Fibroblast of peridontal ligament (primary cell): Measurements from ENCODE around the gene NSD1.
"Not testable (repeated sequence)": the region's sequence is repeated elsewhere in the genome, so short reads cannot be mapped to it uniquely, and the experiment has no call there.

Experiments
- DNase-seq: peaks from one replicate; pipeline ENCODE4 v3.0.0-alpha.2; 2010; ENCODE audit errors: extremely low read depth

Gene NSD1

DNA sequence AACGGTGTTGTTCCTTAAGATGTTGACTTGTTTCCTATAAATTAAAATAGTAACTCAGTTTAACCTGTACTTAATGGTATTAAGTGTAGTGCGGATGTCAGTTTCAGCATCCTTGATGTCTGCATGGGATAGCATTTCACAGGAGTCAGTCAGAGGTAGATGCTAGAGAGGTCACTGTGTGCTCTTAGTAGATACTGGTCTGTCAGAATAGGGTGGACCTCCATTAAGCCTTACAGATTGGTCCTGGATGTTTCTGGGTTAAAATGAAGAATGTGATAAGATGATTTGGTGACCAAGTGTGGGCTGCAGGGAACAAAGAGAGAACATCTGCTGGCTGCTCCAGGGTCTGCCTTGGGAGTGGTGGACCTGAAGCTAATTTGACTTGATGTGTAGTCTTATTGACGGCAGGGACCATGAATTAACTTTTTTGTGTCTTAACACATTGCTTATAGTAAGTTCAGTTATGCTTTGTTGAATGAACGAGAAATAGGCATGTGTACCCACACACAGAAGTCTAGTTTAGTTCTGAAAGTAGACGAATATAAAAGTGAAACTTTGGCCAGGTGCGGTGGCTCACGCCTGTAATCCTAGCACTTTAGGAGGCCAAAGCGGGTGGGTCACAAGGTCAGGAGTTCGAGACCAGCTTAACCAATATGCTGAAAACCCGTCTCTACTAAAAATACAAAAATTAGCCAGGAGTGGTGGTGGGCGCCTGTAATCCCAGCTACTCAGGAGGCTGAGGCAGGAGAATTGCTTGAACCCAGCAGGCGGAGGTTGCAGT is 157.4 kb downstream of the NSD1 start:
- no peak for DNase-seq

GRCh38 chr5:177291735-177292134 is 158.2 kb downstream of the NSD1 start:
- DNase-seq, result no peak

DNA sequence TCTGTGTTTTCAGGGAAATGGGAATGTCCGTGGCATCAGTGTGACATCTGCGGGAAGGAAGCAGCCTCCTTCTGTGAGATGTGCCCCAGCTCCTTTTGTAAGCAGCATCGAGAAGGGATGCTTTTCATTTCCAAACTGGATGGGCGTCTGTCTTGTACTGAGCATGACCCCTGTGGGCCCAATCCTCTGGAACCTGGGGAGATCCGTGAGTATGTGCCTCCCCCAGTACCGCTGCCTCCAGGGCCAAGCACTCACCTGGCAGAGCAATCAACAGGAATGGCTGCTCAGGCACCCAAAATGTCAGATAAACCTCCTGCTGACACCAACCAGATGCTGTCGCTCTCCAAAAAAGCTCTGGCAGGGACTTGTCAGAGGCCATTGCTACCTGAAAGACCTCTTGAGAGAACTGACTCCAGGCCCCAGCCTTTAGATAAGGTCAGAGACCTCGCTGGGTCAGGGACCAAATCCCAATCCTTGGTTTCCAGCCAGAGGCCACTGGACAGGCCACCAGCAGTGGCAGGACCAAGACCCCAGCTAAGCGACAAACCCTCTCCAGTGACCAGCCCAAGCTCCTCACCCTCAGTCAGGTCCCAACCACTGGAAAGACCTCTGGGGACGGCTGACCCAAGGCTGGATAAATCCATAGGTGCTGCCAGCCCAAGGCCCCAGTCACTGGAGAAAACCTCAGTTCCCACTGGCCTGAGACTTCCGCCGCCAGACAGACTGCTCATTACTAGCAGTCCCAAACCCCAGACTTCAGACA is 160.4 kb downstream of the NSD1 start:
- DNase-seq, result no peak

- DNase-seq, result no peak
Observed at GRCh38 chr5:177294632-177295031, 161.1 kb downstream of the NSD1 start.

DNA sequence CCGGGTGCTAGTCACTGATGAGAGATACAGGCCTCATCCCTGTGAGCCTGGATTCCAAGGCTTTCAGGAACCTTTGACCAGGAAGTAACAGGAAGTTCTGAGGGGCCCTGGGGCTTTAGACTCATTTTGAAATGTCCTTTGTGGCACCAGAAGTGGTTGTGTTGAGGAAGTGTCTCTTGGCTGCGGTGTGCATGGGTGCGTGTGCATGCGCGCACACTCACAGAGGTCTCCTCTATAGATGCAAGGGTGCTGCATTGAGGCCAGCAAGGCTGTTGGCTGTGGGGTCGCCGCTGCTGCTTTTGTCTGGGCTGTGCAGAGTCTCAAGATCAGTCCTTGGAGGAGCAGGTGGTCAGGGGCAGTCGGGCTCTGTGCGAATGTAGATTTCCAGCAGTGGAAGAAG is 162.4 kb downstream of the NSD1 start:
- DNase-seq, result no peak

GRCh38 chr5:177296581-177296980 is 163.0 kb downstream of the NSD1 start:
- no peak for DNase-seq

DNA sequence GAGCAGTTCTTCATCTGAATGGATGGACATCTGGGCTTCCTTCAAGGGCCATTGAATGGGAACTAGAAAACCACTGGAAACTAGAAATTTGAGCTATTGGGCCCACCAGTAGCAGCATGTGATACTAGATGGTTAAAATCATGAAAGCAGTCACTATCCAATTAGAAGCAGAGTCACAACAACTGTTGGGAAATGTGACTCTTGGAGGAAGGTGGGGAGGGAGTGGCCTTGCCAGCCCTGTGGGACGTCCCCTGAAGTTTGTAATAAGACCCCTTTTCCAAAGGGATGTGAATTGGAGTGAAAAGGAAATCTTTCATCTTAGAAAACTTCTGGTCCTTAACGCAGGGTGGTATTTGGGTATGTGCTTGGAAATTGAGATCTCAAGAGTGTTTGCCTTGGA is 164.3 kb downstream of the NSD1 start:
- DNase-seq, result no peak

GRCh38 chr5:177299697-177300096 is 166.1 kb downstream of the NSD1 start:
- DNase-seq, result no peak

DNA sequence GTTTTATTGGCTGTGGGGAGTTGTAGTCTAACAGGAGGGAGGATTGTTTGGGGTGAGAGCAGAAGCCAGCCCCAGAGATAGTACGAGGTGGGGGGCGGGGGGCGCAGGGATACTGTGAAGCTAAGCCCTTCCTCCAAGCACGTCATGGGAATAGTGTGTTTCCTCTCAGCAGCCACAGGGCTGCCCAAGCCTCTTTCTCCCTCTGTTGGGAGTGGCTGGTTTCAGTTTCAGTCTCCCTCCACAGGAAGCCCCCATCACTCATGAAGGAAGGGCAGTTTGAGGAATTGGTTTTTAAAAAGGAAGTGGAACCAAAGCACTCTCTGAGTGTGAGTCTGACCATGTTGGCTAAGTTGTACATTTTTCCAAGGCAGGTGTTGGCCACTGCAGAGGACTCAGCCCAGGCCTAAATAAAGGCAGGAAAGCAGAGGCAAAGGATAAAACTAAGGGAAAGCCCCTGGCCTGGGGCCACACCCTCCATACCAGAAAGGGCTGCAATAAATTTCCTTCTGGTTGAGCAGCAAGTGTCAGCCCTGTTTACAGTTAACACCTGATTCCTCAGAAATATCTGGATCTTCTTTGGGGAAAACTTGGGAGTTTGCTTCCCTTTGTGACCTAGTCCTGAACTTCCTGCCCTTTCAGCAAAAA is 166.8 kb downstream of the NSD1 start:
- DNase-seq, result peak; percentile 68

- DNase-seq, result no peak
Observed at GRCh38 chr5:177300951-177301350, 167.4 kb downstream of the NSD1 start.

DNA sequence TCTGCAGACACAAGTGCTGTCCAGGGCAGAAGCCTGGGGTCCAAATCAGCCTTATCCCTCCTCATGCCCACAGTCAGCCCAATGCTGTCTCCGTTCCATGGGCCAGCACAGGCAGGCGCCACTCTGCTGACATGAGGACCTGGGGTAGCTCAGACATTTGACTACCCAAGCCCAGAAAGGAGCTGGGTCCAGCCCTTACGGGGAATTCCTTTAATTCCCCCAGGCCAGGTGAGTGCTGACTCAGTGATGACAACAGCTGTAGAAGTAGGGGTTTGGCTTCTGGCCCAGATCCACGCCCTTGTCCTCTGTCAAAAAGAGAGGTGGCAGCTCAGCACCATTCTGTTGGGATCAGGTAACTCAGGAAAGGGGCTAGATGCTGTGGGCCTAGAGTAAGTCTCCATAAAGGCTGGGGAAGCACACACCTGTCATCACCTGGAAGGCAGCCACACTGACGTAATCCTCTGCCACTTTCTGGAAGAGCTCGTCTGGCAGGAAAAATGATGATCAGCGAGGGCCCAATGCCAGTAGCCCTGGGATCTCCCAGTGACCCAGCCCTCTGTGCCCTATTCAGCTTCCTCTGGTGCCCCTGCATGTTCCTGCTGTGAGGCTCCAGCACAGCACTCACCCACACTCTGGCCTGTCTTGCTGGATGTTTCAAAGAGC is 168.1 kb downstream of the NSD1 start:
- DNase-seq, result no peak

DNA sequence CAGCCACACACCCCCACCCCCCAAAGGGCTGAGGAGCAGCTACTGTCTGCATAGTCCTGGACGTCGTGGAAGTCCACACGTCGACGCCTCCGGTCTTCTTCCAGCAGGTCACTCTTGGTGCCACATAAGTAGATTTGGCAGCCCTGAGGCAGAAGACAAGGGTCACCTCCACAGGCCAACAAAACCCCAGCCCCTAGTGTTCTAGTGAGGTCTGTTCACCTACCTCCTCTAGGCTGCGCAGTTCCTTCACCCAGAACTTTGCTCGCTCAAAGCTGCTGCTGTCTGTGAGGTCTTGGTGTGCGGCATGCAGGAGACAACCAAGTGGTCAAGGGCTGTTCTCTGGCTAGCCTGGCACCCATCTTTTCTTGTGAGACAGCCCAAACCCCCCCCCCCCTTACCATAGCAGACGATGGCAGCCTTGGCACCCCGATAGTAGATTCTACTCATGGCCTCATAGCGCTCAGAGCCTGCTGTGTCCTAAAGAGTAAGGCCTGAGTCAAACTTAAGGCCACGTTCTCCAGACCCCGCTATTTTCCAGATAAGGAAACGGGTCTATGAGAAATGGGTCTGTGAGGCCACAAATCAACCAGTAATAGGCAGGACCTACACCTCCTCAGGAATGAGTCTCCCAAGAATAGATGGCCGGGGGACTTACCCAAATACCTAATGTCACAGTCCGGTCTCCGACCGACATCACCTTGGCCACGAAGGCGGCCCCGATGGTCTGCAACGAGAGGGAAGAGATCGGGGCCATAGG is 169.0 kb downstream of the NSD1 start:
- peak; percentile 24 for DNase-seq

- peak; percentile 68 for DNase-seq
Observed at GRCh38 chr5:177303121-177303924, 169.8 kb downstream of the NSD1 start, which contains the start of the genes PRELID1 and RAB24. PRELID1 (plus strand) TSS chr5:177303799; CDS start chr5:177303986, 187 bp downstream. RAB24 (minus strand) TSS chr5:177303719; CDS start chr5:177303288, 431 bp downstream.

- DNase-seq, result peak; percentile 19
Observed at GRCh38 chr5:177303925-177304391, 170.4 kb downstream of the NSD1 start.

DNA sequence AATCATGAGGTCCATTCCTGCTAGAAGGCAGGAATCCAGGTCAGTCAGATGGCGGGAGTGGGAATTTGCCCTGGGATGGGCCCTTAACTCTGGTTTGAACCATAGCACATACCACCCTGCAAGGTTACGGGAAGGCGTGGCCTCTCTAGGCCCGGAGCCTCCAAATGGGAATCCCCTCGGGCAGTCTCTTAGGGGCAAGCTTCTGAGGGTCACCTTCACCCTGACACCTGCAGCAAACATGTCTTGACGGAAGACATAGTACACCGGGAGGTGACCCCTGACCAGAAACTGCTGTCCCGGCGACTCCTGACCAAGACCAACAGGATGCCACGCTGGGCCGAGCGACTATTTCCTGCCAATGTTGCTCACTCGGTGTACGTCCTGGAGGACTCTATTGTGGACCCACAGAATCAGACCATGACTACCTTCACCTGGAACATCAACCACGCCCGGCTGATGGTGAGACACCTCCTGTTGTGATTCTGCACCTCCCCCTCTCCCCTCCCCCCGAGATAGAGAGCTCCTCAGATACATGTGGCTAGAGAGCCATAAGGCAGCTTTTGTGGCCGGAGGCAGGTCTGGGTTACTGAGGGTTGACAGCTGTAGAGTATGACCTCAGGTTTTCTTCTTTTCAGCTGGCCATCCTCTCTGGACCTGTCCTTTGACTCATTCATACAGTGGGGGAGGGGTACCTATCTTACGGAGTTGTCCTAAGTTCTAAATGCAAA is 171.0 kb downstream of the NSD1 start:
- DNase-seq, result peak; percentile 7

DNA sequence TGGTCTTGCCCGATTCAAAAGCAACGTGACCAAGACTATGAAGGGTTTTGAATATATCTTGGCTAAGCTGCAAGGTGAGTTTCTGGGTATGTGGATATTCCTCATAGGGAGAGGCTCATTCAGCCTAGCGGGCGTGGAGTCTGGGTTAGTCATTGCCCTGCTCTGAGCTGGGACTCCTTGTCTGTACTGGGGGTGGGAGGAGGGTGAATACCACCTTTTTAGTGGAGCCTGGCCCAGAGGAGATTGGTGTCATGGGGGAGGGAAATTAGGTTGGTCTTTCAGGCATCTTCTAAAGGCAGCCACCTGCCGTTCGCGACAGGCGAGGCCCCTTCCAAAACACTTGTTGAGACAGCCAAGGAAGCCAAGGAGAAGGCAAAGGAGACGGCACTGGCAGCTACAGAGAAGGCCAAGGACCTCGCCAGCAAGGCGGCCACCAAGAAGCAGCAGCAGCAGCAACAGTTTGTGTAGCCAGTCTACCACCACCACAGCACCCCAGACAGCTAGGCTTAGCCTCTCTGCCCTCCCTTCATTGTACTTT is 172.6 kb downstream of the NSD1 start:
- not testable (repeated sequence) for DNase-seq

DNA sequence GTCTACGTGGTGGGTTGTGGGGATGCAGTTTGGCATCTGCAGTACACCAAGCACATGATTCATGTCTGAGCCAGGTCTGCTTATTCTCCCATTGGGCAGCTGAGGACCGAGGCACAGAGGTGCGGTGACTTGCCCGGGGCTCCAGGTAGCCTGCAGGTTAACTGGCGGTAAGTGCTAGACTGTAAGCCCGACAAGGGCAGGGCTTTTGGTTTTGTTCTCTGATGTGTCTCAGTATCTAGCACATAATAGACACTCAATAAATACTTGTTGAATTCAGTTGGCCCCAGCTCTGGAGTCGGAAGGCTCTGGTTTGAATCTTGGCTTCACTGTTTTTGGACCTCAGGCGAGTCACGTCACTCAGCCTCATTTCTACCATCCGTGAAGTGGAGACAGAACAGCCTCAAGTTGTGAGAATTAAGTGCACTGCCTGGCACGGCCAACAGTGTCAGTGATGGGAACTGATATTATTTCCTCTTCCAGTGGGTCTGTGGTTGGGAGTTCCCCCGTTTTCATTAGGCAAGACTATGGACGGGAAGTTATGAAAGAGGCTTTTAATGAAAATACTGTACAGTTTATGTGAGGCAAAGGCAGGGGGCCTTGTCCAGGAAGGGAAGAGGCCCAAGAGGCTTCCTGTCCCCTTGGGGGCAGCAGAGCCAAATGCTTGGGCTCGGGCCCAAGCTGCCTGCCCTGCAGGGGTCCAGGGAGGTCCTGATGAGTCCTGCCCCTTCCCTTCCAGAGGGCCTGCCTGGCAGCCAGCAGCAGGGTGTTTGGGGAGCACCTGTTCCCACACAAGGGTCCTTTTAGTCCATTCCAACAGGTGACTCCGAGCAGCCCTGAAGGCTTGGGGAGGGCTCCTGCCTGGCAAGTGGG is 173.3 kb downstream of the NSD1 start:
- DNase-seq, result peak; percentile 18
